ENCODE measurements around the gene RRAD.

The RRAD gene

DNA sequence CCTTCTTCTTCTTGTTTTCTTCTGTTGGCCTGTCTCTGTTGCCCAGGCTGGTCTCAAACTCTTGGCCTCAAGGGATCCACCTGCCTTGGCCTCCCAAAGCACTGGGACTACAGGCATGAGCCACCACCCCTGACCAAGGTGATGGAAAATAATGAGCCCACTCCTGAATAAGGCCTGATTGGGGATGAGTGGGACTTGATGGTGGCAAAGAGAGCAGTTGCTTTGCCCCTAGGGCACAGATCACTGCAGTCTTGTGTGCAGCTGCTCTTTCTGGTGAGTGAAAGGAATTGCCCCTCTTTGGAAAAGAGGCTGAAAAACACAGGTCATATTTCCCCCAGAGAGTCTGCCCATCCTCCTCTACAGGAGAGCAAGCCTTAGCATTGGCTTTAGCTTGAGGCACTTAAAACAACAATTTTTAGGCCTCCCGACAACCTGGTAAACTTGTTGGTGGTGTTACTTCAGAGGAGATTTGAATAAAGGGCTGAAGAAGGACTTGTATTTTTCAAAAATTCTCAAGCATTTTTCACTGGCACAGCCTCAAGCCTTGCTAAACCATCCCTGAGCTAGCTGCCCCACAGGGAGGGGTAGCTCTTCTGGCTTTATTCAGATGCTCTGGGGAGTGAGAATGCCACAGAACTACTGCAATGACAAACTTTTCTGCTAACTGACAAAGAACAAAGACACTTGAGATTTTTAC is 51.1 kb downstream of the RRAD start:
- no peak for DNase-seq

- no peak for DNase-seq
Measured at GRCh38 chr16:66873685-66874055, 51.7 kb downstream of the RRAD start.

DNA sequence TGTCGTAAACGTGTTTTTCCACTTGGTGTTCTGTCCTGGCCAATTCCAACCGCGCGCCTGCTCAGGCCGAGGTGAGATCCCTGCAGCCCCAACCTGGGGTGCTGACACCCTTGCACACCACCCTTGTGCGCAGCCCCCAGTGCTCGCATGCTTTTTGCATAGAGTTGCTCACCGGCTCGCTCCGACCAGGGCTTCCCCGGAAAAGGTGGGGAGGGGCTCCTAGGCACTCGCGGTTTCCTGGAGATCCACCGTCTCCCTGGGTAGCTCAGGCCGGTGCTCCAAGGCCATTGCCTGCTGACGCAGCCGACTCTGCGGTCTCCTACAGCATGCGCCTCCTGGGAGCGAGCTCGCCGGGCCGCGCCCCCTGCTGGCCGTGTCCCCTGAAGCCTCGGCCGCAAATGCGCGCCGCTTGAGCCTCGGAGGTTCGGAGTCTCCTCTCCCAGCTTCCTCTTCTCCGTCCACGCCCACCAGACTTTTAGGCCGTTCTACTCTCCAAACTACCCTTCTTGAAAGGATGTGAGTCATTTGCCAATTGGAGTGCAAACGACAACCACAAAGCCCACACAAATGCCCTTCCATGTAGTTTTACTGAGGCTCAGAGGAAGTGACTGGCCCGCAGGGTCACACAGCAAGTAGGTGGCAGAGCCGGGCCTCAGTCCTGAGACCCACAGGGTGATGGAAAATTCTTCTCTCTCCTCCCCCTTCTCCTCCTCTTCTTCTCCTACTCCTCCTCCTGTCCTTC is 52.2 kb downstream of the RRAD start:
- DNase-seq = peak; percentile 100

GRCh38 chr16:66872559-66872942 is 52.8 kb downstream of the RRAD start:
- DNase-seq = no peak

DNA sequence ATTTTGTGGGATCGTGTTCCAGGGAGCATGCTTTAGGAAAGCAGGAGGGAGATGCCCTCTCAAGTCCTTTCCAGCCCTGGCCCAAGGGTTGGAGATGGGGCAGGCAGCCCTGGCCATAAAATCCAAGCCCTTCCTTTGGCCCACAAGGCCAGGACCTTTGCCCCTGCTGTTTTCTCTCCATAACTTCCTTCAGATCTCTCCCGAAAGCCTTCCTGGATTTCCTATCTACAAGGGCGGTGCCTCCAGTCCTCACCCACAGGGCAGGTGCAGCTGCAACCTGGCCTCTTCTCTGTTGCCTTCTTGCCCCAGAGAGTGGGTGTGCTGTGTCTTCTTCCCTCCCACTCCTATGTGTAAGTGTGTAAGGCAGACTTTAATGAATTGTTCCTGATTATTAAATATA is 53.5 kb downstream of the RRAD start:
- DNase-seq = no peak
